ENCODE measurements around the gene GPLD1.

The GPLD1 gene

DNA sequence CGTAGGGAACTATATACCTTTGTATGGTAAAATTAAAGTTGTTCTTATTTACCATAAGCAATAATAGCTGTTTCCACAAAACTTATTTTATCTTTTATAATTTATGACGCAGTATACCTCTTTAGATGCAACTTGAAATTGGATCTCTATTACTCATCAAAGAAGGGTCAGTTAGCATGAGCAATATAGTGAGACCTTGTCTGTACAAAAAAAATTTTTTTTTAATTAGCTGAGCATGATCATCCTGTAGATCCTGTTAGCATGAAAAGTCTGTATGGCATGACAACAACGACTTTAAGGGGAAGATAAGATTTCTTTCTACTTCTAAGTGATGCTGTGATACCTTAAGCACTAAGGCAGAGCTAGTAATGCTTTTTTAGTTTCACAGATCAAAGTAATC is 11.3 kb upstream of the GPLD1 start:
- no peak for DNase-seq (ENCODE audit: low read depth in 2 of 2)

DNA sequence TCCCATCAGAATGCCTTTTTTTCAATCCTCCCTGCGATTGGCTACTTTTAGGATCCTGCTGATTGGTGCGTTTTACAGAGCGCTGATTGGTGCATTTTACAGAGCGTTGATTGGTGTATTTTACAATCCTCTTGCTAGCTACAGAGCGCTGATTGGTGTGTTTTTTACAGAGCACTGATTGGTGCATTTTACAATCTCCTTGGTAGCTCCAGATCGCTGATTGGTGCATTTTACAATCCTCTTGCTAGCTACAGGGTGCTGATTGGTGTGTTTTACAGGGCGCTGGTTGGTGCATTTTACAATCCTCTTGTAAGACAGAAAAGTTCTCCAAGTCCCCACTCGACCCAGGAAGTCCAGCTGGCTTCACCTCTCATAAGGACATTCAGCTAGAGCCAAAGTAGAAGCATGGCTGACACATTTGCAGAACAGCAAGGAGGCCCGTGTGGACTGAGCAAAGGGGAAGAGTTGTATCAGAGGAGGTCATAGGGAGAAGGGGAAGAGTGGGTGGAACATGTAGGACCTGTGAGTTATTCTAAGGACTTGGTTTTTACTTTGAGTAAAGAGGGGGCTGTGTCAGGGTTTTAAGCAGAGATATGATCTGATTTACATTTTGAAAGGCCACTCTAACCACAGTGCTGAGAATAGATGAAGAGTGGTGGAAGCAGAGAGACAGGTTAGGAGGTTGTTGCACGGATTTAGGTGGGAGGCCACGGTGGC is 8.0 kb upstream of the GPLD1 start:
- no peak for DNase-seq (ENCODE audit: low read depth in 2 of 2)

DNA sequence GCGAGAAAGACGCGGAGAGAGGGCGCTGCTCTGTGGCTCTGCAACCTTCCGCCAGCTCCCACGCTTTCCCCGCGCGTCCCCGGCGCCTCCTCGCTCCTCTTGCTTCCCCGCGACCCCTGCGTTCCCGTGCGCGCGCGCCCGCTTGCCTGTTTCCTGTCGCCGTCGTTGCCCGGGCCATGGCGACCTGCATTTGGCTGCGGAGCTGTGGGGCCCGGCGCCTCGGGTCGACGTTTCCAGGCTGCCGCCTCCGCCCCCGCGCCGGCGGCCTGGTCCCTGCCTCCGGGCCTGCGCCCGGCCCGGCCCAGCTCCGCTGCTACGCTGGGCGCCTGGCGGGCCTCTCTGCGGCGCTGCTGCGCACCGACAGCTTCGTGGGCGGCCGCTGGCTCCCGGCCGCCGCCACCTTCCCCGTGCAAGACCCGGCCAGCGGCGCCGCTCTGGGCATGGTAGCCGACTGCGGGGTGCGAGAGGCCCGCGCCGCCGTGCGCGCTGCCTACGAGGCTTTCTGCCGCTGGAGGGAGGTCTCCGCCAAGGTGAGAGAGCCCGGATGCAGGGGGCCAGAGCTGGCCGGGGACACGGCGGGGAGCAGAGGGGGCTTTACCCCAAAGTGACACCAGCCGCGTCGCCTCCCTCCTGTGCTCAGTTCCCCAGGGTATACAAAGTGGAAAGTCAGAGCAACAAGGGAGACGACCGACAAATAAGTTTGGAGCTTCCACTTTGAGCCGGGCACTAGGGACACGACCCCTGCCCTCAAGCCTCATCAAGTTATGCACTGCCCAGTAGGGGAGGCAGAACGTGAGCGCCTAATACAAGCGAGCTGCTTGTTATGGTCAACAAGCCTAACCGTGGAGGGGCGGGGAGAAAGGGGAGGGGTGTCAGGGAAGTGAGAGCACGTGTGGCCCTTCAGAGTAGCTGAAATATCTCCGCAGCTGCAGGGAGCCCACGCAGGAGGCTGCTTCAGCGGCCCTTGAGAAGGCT is 5.7 kb upstream of the GPLD1 start, which contains the start of gene ALDH5A1:
TSS of gene ALDH5A1 (plus strand) at position 149 of the 975 bp plus-strand sequence. CDS start at position 177, 28 bp downstream.
- DNase-seq (ENCODE audit: low read depth in 2 of 2): peak; percentile 70 to 75

- DNase-seq (ENCODE audit: low read depth in 2 of 2): no peak
These were observed 4.8 kb upstream of the GPLD1 start for GRCh38 chr6:24493945-24494820.

DNA sequence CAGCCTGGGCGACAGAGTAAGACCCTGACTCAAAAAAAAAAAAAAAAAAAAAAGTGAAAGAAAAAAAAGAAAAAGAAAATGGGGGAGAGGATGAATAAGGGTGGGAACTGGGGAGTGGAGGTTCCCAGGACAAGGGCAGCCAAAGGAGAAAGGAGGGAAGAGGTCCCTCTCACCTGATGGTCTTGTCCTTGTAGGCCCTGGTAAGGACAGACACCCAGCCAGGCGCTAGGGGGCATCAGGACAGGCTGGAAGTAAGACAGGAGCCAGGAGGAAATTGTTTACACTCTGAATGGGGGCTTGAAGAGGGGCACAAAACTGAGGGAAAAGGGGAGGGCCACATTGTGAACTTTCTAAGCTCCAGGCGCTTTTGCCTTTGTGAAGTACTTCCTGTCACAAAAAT is 3.1 kb upstream of the GPLD1 start:
- no peak for DNase-seq (ENCODE audit: low read depth in 2 of 2)

- no peak for DNase-seq (ENCODE audit: low read depth in 2 of 2)
These were observed 1.6 kb upstream of the GPLD1 start for GRCh38 chr6:24490948-24491347.

- DNase-seq (ENCODE audit: low read depth in 2 of 2): no peak
These were observed 503 bp upstream of the GPLD1 start for GRCh38 chr6:24489881-24490280.

- no peak for DNase-seq (ENCODE audit: low read depth in 2 of 2)
These were observed 3.3 kb downstream of the GPLD1 start for GRCh38 chr6:24486065-24486464.

GRCh38 chr6:24484657-24485323 is 4.6 kb downstream of the GPLD1 start:
- no peak for DNase-seq (ENCODE audit: low read depth in 2 of 2)

DNA sequence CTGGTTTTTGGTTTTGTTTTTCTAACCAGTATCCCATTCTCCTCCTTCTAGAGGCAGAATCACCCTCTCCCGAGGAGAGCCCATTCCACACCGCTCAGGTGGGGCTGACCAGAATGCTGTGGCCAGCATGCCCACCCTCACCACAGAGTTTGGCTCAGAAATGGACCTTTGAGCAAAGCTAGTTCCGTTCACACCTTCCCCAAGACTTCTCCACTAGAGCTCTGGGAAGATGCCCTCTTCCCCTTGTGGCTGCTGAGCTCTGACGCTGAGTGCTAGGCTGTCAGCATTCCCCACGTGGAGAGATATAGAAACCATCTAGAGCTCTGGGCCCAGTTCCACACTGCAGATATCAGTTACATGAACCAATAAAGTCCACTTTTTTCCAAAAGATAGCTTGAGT is 7.9 kb downstream of the GPLD1 start:
- DNase-seq (ENCODE audit: low read depth in 2 of 2): no peak

DNA sequence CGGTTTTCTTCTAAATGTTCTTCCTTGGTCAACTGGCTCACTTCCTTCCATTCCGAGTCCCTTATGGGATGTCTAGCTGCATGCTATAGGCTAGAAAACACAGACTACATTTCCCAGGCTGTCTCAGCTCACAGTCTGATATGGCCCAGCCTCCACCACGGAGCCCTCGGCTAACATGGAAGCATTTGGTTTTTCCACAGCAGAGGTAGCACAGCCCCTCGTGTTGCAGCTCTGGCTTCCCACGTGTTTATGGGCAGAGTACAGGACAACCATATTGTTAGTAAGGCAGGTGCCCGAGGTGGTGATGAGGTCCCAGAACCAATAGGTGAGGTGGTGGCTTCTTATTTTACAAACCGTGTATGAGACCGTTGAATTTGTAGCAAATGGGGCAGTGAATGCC is 8.7 kb downstream of the GPLD1 start:
- no peak for DNase-seq (ENCODE audit: low read depth in 2 of 2)

DNA sequence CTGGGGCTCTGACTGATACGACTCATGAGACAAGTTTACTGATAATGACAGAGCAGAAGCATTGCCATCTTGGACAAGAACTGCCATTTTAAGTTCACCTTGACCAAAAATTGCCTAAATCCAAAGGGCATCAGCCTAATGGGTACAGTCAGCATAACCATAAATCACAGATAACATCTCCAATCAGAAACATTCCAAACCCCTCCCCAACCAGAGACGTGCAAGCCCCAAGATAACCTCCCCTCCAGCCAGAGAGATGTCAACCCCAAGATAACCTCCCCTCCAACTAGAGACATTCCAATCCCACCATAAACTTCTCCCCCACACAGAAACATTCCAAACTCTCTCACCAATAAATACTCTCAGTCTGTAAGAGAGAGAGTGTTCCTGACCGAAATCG is 10.5 kb downstream of the GPLD1 start:
- DNase-seq (ENCODE audit: low read depth in 2 of 2): no peak

- DNase-seq (ENCODE audit: low read depth in 2 of 2): no peak
These were observed 12.3 kb downstream of the GPLD1 start for GRCh38 chr6:24477070-24477469.

GRCh38 chr6:24476631-24477030 is 12.7 kb downstream of the GPLD1 start:
- no peak for DNase-seq (ENCODE audit: low read depth in 2 of 2)

DNA sequence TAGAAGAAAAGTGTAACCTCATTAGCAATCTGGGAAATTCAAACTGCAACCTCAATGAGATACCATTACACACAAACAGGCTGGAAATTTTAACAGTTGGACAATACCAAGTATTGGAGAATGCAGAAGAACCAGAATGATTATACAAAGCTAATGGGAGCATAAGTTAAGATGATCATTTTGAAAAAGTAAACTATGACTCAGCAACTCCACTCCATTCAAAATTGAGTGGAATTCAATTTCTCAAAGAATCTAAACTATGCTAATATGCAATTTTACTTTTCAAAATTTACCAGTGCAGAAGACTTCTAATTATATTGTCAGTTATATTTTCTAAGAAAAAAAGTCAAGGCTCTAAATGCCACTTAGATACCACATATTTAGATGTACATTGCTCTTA is 17.2 kb downstream of the GPLD1 start:
- DNase-seq (ENCODE audit: low read depth in 2 of 2): no peak

DNA sequence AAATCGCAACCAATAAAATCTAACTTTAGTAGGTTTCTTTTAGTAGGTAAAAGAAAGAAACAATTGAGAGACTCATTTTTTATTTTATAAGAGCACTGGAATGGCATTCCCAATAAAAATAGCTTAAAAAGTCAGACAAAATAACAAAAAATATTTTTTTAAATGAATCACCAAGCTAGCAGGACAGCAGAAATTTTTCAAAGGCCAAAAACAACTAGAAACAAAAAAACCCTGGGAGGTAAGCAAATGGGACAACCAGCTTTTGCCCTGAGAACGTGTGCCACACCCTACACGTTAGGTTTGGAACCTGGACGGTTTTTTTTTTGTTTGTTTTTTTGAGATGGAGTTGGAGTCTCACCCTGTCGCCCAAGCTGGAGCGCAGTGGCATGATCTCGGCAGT is 19.6 kb downstream of the GPLD1 start:
- DNase-seq (ENCODE audit: low read depth in 2 of 2): no peak

DNA sequence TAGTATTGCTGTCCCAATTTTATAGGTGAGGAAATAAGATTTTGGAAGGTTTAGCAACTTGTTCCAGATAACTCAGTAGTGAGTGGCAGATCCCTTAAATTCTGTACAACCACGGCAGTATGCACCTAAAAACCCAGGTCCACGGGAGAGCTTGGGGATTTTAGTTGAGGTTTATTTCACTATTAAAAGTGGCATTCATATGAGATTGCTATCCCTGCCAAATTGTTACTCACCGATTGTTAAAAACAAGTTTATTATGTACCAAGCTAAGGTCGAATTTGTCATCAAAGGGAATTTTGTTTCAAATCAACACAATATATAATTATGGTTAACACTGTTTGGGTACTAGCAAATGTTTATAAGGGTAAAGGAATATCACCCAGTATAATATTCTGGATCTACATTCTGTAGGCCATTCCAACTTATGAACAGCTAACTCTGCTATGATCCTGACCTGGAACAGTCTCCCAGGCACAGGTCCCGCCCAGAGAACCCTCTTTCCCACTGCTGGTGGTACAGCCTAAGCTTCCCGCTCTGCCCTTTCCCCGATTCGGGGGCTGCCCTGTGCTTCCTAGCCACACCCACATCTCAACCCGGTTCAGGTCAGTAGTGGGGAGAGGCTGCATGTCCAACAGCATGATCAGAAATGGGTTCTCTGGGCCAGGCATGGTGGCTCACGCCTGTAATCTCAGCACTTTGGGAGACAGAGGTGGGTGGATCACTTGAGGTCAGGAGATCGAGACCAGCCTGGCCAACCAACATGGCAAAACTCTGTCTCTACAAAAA is 24.9 kb downstream of the GPLD1 start:
- no peak for DNase-seq (ENCODE audit: low read depth in 2 of 2)

GRCh38 chr6:24460966-24461365 is 28.4 kb downstream of the GPLD1 start:
- DNase-seq (ENCODE audit: low read depth in 2 of 2): no peak

- DNase-seq (ENCODE audit: low read depth in 2 of 2): no peak
These were observed 30.4 kb downstream of the GPLD1 start for GRCh38 chr6:24458941-24459340.

- no peak for DNase-seq (ENCODE audit: low read depth in 2 of 2)
These were observed 31.2 kb downstream of the GPLD1 start for GRCh38 chr6:24458134-24458533.

DNA sequence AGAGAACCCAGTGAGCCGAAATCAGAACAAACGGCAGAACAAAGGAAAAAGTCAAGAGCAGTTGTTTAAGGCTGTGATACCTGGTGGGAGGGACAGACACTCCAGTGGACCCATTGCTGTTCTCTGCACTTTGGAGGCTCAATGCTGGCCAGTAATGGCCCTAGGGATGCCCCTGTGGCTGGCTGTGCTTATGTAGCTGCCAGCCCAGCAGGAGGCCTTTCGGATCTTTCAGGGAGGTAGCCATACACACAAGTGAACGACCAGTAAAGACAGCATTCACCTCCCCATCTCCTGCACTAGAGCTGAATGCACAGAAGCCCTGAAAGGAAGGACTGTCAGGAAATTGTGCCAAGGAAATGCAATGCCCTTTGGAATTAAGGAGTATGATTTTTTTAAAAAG is 34.3 kb downstream of the GPLD1 start:
- no peak for DNase-seq (ENCODE audit: low read depth in 2 of 2)

Data from stimulated activated CD4-positive, alpha-beta T cell treated with anti-CD3 and anti-CD28 coated beads, Interleukin-1b, Interleukin-23, amount 100 ng/mL, for 4 hours (primary cell).